Fibroblast of lung (primary cell): ENCODE data around the gene THEM5.

ENCODE experiments used
- EZH2 ChIP-seq: IDR thresholded peaks from 2 replicates; pipeline ENCODE4 v1.5.1; 2012; ENCODE audit warnings: low read length, control low read depth, mild to moderate bottlenecking; ENCODE audit errors: missing control alignments
- TF ChIP-seq, protein P1 (sequence below), 2 donors: IDR thresholded peaks in 1 of 2; conservative IDR thresholded peaks in 1 of 2; 1 replicate in 1 of 2; 2 replicates in 1 of 2; pipeline ENCODE4 v1.5.1; 2011 to 2012; ENCODE audit warnings: low read length in 2 of 2, control low read depth in 1 of 2, inconsistent platforms in 1 of 2, low read depth in 1 of 2, mild to moderate bottlenecking in 1 of 2

DNA sequence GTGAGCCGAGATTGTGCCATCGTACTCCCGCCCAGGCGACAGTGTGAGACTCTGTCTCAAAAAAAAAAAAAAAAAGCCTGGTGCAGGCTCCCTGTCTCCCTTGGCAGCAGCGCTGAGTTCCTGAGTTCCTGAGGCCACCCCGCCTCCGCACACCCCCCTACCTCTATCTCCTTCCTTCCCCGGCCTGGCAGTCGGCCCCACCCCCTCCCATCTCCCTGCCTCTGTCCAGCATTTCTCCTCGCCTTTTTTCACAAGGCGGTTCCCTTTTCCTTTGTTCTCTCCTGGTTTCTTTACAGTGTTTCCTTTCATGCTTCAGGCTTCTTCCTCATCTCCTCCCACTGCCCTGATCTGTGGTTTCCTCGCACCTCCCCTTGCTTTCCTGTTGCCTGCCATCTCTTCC lies 24.6 kb downstream of the THEM5 start:
- TF ChIP-seq, protein P1, sequence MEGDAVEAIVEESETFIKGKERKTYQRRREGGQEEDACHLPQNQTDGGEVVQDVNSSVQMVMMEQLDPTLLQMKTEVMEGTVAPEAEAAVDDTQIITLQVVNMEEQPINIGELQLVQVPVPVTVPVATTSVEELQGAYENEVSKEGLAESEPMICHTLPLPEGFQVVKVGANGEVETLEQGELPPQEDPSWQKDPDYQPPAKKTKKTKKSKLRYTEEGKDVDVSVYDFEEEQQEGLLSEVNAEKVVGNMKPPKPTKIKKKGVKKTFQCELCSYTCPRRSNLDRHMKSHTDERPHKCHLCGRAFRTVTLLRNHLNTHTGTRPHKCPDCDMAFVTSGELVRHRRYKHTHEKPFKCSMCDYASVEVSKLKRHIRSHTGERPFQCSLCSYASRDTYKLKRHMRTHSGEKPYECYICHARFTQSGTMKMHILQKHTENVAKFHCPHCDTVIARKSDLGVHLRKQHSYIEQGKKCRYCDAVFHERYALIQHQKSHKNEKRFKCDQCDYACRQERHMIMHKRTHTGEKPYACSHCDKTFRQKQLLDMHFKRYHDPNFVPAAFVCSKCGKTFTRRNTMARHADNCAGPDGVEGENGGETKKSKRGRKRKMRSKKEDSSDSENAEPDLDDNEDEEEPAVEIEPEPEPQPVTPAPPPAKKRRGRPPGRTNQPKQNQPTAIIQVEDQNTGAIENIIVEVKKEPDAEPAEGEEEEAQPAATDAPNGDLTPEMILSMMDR (conservative IDR thresholded peaks at IDR 0.05 in 1 of 2, IDR thresholded peaks at IDR 0.05 in 1 of 2; ENCODE audit: low read depth in 1 of 2, low read length in 2 of 2), result no peak
- TF ChIP-seq EZH2, result no peak
